Cortex of kidney (tissue), 1 donor: ENCODE measurements around the gene PTDSS2.

ENCODE experiments used
- DNase-seq: peaks from one replicate; lab custom pipeline; 2025; lab: John Stamatoyannopoulos, UW

The PTDSS2 gene

DNA sequence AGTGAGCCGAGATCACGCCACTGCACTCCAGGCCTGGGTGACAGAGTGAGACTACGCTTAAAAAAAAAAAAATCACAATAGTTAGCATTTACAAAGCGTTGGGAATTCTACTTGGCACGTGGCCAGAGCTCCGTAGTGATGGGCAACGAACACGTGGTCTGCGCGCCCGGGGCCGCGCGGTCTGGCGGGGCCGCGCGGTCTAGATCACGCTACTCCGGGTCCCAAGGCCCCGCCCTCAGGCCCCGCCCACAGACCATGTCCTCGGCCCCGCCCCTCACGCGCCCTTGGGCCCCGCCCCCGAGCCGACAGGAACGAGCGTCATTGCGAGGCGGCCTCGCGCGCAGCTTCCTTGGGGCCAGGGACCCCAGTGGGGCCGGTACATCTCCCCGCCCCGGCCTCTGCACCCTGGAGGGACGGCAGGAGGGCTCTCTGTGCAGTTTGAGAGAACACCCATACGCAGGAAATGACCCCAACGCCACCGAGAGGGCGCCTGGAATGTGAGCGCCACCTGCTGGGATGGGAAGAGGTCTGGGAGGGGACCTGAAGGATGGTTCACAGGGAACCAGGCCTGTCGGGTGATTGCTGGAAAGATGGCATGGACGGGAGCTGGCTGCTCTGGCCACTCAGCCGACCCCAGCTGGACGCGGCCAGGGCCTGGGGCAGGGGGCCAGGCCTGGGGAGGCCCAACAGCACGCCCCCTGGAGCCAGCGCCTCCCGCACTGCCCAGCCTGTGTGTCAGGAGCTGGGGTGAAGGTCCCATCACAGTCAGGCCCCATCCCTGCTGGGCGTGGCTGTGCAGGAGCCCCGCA, 2.0 kb upstream of the PTDSS2 start:
- no peak for DNase-seq

DNA sequence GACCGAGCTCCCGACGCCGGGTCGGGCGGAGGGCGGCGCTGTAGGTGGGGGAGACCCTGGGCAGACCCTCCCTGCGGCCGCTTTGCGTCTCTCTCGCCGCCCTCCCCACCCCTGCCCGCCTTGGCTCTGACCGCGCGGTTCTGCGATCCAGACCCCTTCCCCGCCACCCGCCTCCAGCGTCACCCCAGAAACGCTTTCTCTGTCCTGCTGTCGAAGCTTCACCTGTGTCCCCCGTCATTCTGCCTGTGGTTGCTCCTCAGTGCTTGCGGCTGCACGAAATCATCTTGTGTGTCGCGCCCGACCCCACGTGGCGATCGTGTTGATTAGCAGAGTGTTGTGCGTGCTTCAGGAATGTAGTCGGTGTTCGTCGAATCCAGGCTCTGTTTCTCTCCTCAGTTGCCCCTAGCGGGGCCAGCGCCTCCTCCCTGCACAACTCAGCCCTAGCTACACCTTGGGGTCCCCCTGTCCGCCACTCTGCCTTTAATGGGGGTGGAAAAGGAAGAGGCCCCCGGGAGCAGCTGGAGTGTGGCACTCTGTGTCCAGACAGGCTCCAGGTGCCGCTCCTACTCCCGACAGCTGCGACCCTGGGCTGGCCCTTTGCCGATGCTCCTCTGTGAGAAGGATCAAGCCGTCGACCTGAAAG, 851 bp downstream of the PTDSS2 start:
- DNase-seq: no peak

DNA sequence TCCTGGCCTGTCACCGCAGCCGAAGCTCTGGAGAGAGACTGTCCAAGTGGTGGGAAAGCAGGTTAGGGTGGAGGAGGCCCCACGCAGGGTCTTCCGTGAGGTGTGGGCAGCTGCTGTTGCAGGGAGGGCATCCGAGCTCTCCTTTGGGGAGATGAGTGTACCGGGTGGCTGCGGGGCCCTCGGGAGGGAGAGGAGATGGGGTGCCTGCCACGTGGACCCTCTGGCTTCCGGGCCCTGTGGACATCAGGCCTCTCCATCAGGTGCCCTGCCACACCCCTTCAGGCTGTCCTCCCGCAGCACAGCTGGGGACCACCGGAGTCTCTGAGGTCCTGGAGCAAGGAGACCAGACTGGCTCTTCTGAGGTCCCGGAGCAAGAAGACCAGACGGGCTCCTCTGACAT, 1.7 kb downstream of the PTDSS2 start:
- no peak for DNase-seq

- no peak for DNase-seq
Observed at GRCh38 chr11:452203-452744, 2.2 kb downstream of the PTDSS2 start.

DNA sequence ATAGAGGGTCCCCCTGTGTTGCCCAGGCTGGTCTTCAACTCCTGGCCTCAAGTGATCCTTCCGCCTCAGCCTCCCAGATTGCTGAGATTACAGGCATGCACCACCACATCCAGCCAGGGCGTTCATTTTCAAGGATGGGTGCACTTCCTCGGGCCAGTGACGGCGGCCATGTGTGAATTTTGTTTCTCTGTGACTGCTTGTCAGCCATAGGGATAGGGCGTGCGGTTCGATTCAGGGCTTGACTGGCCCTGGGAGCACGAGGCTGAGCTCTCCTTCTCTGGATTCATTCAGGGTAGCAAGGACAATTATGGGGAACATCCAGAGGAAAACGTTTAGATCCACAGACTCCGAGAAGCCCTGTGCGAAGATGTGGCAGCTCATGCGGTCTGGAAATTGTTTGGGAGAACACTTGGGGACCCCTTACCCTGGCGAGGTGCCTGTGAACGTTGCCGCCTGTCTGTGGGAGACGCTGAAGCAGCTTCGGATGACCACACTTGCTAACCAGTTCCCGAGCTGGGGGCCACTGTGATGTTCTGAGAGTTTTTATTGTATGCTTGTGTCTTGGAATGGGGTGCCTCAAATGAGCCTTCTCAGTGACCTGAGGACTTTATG, 2.9 kb downstream of the PTDSS2 start:
- DNase-seq: no peak

DNA sequence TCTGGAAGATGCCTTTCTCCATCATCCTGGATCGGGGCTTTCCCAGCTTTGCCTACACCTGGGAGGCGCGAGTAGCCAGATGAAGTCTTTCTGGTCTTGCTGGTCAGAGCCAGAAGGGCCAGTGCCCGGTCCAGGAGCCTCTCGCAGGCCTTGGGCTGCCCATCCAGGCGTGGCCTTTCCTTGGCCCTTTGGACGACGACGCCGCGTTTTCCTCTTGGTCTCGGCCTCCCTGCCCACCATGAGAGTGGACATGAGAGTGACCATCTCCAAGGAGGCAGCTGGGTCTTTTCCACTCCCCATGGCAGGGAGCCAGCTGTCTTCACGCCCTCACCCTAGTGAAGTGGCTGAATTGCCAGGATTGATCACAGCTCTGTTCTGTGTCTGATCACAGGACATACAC, 3.5 kb downstream of the PTDSS2 start:
- DNase-seq: no peak

- no peak for DNase-seq
Observed at GRCh38 chr11:454043-454442, 4.0 kb downstream of the PTDSS2 start.

GRCh38 chr11:454801-455565, 4.9 kb downstream of the PTDSS2 start:
- no peak for DNase-seq

DNA sequence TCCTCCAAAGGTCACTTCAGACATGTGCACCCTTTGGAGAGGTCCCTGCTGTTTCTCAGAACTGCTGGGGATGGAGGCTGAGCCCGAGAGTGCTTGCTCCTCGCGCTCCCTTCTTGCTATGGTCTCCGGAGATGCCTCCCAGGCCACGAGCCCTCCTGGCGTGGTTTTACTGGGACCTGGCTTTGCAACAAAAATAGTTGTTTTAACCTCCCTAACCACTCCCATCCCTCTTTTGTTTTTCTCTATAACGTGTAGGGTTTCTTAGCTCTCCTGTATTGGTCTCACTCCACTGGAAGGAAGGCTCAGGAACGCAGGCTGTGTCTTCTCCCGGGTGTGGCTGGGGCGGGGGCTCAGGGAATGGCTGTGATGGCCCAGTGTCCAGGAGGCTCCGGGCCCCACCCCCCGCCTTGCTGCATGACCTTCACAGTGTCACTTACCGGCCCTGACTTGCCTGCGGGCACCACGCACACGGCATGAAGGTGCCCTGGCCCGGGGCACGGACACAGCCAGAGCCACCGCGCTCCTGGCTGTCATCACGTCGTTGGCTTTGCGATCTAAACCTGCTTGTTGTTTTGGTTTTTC, 5.6 kb downstream of the PTDSS2 start:
- no peak for DNase-seq

- no peak for DNase-seq
Observed at GRCh38 chr11:456533-456932, 6.5 kb downstream of the PTDSS2 start.

DNA sequence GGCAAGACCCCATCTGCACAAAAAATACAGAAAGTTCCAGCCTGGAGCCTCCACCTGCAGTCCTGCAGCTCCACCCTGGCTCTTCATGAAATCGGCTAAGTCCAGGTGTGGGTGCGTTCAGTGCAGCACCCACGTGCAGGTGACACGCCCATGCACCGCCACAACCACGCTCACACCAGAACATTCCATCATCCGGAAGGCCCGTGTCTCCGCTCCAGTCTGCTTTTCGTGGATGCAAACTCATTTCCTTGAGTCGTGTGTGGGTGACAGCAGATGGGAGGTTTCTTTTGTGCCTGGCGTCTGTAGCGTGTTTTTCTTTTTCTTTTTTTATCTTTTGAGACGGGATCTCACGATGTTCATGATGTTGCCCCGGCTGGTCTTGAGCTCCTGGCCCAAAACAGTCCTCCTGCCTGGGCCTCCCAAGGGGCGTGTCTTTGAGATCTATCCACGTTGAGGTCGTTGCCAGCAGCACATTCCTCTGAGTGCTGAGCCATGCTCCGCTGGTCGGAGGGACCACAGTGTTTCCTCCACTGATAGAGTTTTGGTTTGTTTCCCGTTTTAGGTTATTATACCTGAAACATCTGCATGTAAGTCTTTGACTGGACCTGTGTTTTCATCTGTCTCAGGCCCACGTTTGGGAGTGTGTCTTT, 7.2 kb downstream of the PTDSS2 start:
- DNase-seq: no peak

- DNase-seq: no peak
Observed at GRCh38 chr11:459511-460220, 9.6 kb downstream of the PTDSS2 start.

- no peak for DNase-seq
Observed at GRCh38 chr11:460331-461199, 10.5 kb downstream of the PTDSS2 start.

GRCh38 chr11:461626-462025, 11.5 kb downstream of the PTDSS2 start:
- no peak for DNase-seq

DNA sequence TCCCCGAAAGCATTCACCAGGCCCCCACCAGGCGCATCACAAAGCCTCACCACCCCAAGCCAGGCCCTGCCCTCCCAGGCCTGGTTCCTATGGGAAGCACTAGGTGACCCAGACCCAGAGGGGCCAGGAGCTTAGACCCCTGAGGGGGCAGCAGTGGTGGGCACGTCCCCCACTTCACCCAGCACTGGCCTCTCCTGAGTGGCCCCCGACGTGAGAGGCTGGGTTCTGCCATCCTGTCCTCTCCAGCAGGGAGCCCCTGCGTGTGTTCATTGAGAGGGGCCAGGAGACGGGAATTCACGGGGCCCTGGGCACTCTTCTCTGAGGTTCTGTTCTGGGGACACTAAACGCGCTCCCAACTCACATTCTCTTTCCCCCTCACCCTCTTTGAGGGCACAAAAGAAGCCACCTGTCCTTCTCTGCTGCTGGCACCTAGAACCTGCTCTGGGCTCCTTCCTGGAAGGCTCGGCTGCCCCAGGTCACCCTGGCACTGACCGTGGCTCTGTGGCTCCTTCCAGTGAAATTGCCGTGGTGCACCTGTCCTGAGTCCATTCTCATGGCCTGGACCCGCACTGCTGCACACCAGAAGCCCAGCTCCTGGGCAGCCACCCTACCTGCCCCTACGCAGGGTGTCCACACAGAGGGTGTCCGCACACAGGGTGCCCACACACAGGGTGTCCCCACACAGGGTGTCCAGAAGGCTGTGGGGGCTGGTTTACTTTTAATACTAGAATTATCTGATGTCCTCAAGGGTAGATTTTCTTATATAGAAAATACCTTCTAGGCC, 12.2 kb downstream of the PTDSS2 start:
- DNase-seq: no peak

DNA sequence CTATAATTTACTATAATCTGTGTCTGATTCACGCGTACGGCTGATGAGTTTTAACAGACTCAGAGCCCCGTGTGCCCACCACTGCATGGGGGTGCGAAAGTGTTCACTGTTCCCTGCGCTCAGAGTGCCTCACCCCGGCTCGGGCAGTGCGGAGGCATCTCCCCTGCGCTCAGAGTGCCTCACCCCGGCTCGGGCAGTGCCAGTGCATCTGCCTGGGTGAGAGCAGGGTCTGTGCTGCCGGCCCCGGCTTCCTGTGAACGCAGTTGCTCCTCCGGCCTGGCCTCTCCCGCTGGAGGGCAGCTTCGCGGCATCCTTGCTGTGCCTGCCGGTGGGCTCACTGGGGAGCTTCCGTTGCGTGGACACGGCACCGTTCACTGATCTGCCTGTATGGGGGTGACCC, 14.2 kb downstream of the PTDSS2 start:
- DNase-seq: no peak

- DNase-seq: no peak
Observed at GRCh38 chr11:465896-466530, 15.9 kb downstream of the PTDSS2 start.

DNA sequence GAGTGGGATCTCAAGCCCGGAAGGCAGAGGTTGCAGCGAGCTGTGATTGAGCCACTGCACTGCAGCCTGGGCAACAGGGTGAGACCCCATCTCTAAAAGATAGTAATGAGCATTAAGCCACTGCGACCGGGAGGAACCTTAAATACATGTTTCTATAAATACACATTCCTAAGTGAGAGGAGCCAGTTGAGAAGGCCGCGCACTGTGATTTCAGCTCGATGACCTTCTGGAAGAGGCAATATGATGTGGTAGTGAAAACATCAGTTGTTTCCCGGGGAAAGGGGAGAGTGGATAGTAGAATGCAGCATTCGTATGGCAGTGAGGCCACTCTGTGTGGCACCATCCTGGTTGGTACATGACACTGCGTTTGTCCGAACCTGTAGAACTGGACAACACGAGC, 18.0 kb downstream of the PTDSS2 start:
- DNase-seq: no peak
